ENCODE data around the gene VAX1. TPM values are rescaled to one million over a fixed set of nuclear protein-coding genes. Genes with fewer than 3 reads are reported as not detected.
"Not testable (repeated sequence)": the region's sequence is repeated elsewhere in the genome, so short reads cannot be mapped to it uniquely, and the experiment has no call there.

The VAX1 gene
- total RNA-seq, 1 donor from 2014 or later: not detected

DNA sequence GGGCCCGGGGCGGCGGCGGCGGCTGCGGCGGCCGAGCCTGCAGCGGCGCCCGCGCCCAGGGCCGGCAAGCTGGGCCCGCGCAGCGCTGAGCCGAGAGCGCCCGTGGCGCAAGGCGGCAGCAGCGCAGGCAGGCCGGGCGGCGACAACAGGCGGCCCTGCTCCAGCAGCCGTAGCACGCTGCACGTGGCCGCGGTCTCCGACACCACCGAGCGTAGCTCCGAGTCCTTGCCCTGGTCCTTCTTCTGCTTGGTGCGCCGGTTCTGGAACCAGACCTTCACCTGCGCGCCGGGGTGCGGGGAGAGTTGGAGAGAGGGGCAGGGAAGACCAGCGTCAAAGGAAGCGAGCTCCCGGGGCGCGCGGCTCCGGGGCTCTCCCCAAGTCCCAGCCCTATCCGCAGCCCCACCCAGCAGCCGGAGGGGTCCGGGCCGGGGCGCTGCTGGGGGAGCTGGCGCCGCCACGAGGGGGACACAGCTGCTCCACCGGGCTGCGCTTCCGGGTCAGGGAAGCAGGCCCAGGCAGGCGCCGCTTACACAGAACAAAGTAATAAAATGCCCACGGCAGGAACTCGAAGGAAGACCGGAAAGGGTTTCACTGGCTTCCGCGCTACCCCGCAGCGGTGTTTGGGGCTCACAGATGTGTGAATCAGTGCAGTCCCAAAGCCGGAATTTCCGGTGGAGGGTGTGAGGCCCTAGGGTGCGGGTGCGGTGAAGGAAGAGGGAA, 3.6 kb downstream of the VAX1 start:
- peak; percentile 49 for DNase-seq

GRCh38 chr10:117134056-117134305, 4.1 kb downstream of the VAX1 start:
- DNase-seq: peak; percentile 30

- peak; percentile 6 for DNase-seq
Observed at GRCh38 chr10:117133273-117134055, 4.6 kb downstream of the VAX1 start.

- DNase-seq: no peak
Observed at GRCh38 chr10:117132751-117133231, 5.3 kb downstream of the VAX1 start.

GRCh38 chr10:117131376-117132327, 6.4 kb downstream of the VAX1 start:
- no peak for DNase-seq

DNA sequence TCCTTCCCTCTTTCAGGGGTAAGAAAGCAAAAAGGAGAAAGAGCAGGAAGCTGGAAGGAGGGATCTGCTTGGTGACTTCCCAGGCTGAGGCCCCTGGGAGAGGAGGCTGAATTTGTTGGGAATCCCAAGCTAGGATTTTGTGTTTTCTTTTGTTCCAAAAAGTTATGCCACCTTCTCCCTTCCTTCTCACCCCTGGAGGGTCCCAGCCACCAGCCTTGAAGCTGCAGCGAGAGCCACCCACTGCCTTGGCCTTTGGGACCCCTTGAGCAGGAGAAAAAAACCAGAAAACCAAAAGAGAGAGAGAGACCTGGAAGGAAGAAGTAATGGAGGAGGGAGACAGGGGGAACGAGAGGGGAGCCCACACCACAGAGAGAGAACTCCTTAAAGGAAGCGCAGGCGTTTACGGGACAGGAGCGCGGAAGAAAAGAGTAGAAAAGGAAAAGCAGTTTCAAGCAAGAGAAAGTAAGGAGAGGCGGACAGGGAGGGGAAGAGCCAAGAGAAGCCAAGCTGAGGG, 7.2 kb downstream of the VAX1 start:
- DNase-seq: no peak

DNA sequence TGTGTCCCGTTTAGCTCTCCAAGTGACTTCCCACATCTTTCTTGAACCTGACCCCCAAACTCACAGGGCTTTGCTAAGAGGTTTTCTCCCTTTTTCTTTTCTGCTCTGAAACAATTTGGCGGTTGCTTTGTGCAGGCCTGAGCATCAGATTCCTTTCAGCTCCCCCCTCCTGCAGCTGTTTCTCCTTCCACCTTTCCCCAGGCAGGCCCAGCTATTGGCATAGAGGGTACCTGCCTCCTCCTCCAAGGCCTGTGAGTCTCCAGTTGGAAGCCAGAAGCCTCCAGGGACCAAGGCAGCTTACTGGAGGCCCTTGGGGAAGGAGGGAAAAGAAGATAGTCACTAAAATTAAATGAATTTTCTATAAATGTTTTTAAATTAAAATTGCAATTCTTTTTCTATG, 7.7 kb downstream of the VAX1 start:
- DNase-seq: no peak

GRCh38 chr10:117126645-117127044, 11.4 kb downstream of the VAX1 start:
- not testable (repeated sequence) for DNase-seq

DNA sequence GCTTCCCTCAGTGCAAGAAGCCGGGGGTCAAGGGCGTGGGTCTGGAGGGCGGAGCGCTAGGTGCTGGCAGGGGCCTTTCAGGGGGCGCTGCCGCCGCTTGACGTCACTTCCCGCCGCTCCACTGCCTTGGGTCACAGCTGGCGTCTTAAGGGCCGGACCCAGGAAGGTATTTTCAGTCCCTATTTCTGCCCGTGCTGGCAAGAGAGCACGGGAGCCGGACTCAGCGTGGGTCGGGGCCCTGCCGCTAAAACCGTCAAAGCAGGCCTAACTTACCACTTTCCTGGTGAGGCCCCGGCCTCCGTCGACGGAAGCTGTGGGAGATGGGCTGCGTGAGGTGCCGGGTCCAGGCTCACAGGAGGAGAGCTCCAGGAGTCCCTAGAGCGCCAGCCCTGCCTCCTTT, 12.0 kb downstream of the VAX1 start:
- DNase-seq: no peak

GRCh38 chr10:117112220-117112619, 25.9 kb downstream of the VAX1 start:
- peak; percentile 21 for DNase-seq

GRCh38 chr10:117107238-117107637, 30.8 kb downstream of the VAX1 start:
- no peak for DNase-seq

GRCh38 chr10:117096599-117097201, 41.4 kb downstream of the VAX1 start:
- DNase-seq: no peak

DNA sequence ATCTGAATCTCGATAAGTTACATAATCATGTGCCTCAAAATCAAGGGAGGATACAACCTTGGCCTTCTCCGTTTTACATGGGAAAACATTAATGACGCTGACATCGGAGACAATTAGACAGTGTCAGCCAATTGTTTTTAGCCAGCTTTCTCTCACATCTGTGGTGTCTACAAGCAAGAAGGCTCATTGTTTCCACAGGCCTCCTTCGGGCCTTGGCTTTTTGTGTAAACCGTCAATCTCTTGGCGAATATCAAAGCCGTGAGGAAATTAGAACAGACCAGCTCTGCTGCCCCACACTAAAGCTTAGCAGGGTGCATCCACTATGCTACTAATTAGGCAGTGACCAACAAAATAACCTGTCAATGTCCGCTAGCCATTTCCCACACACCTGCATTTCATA, 43.2 kb downstream of the VAX1 start:
- DNase-seq: no peak

GRCh38 chr10:117092386-117092785, 45.7 kb downstream of the VAX1 start:
- no peak for DNase-seq

DNA sequence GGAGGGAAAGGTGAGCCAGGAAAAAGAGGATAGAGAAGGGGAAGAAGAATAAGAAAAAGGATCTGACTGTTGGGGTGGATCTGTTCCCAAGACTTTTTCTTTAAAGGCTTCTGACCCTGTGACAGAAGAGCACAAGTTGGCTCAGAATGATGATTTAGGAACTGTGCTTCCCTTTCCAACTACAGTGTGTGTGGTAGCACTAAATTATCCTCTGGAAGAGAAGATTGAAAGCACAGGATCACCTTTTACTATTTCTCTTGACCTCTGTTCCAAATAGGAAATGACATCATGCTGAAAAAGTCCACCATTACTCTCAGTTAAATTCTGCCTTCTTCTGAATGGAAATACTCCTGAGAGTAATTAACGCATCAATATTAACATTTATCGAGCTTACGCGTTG, 47.2 kb downstream of the VAX1 start:
- no peak for DNase-seq

- no peak for DNase-seq
Observed at GRCh38 chr10:117087521-117087920, 50.5 kb downstream of the VAX1 start.

DNA sequence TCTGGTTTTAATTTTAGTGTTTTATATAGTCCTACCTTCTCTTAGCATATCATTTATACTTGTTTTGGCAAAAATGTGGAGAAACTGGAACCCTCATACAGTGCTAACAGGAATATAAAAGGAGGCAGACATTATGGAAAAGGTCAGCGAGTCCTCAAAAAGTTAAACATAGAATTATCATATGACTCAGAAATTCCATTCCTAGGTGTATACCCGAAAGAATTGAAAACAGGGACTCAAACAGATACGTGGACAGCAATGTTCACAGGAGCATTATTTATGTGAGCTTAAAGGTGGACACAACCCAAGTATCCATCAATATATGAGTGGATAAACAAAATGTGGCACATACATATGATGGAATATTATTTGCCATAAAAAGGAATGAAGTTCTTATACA, 51.5 kb downstream of the VAX1 start:
- no peak for DNase-seq

GRCh38 chr10:117084421-117085246, 53.4 kb downstream of the VAX1 start:
- DNase-seq: not testable (repeated sequence)

All from dermis blood vessel endothelial cell (primary cell).